B cell (primary cell): ENCODE results near the gene CD81. TPM values are rescaled to one million over a fixed set of nuclear protein-coding genes. Genes with fewer than 3 reads are reported as not detected.

Source experiments
- ATAC-seq: fragments of 200-7000 bp; cut with Tn5 transposase; one replicate; pipeline ENCODE4 v1.10.0; 2021; ENCODE audit warnings: low read depth, mild to moderate bottlenecking, moderate number of reproducible peaks, moderate library complexity
- CTCF ChIA-PET: fragments of 350-600 bp; sonication (Branson Sonifier 250); formaldehyde crosslinking; loops from one replicate; lab custom pipeline; 2021; ENCODE audit warnings: antibody characterized with exemption, inconsistent platforms; lab: Charles Lee
- POLR2A ChIA-PET: fragments of 350-600 bp; sonication (Branson Sonifier 250); formaldehyde crosslinking; loops from one replicate; lab custom pipeline; 2021; ENCODE audit warnings: antibody characterized with exemption; lab: Charles Lee
- DNase-seq: peaks from one replicate; pipeline ENCODE4 v3.0.0; 2013
- H2AFZ ChIP-seq: 2 replicates; pipeline ENCODE4 v1.6.1; 2012; ENCODE audit warnings: mild to moderate bottlenecking, low read depth, low read length; ENCODE audit not compliant: insufficient read depth, poor library complexity, severe bottlenecking
- H3K27ac ChIP-seq, 2 donors: 1 replicate in 1 of 2; 2 replicates in 1 of 2; pipeline ENCODE4 v1.5.1; 2012 to 2013; ENCODE audit warnings: low read length in 2 of 2, mild to moderate bottlenecking in 2 of 2, moderate library complexity in 1 of 2
- H3K27me3 ChIP-seq, 4 experiments: fragments of 200-600 bp in 1 of 4; sonication (generic) in 1 of 4; replicated peaks in 1 of 4; 1 replicate in 2 of 4; 2 replicates in 2 of 4; pipeline versions ENCODE4 v1.6.1 to v1.7.0; 2013 to 2016; ENCODE audit warnings: low read length in 3 of 4, mild to moderate bottlenecking in 2 of 4, mixed read lengths in 1 of 4, moderate library complexity in 1 of 4; ENCODE audit not compliant: insufficient read depth in 4 of 4, control insufficient read depth in 3 of 4; ENCODE audit errors: control extremely low read depth in 1 of 4
- H3K36me3 ChIP-seq, 2 experiments: replicated peaks in 1 of 2; 1 replicate in 1 of 2; 2 replicates in 1 of 2; pipeline versions ENCODE4 v1.6.1 to v1.7.1; 2013; ENCODE audit warnings: low read length in 1 of 2; ENCODE audit not compliant: insufficient read depth in 2 of 2, control insufficient read depth in 1 of 2; ENCODE audit errors: control extremely low read depth in 1 of 2, extremely low read depth in 1 of 2
- H3K4me1 ChIP-seq, 2 donors: fragments of 200-600 bp in 1 of 2; sonication (generic) in 1 of 2; 1 replicate in 1 of 2; 2 replicates in 1 of 2; pipeline versions ENCODE4 v1.5.1 to v1.6.1; 2013 to 2017; ENCODE audit warnings: low read length in 2 of 2; ENCODE audit not compliant: control insufficient read depth in 2 of 2, insufficient read depth in 2 of 2
- H3K4me2 ChIP-seq: replicated peaks from 2 replicates; pipeline ENCODE3; 2012; ENCODE audit warnings: mild to moderate bottlenecking, low read depth, low read length; ENCODE audit not compliant: poor library complexity, severe bottlenecking
- H3K4me3 ChIP-seq, 5 experiments: fragments of 200-600 bp in 1 of 5; sonication (generic) in 1 of 5; 1 replicate in 3 of 5; 2 replicates in 2 of 5; pipeline versions ENCODE4 v1.5.1 to v1.7.0; 2011 to 2016; ENCODE audit warnings: low read length in 4 of 5, mild to moderate bottlenecking in 4 of 5, low read depth in 2 of 5, control low read depth in 1 of 5, moderate library complexity in 1 of 5; ENCODE audit not compliant: insufficient read depth in 1 of 5; ENCODE audit errors: control extremely low read depth in 1 of 5, extremely low read depth in 1 of 5
- H3K79me2 ChIP-seq: fragments of 200-600 bp; sonication (generic); one replicate; pipeline ENCODE4 v1.6.0; 2016; ENCODE audit warnings: low read length; ENCODE audit not compliant: control insufficient read depth, insufficient read depth
- H3K9ac ChIP-seq: fragments of 200-600 bp; sonication (generic); 2 replicates; pipeline ENCODE4 v1.6.1; 2017; ENCODE audit warnings: mild to moderate bottlenecking, low read length, moderate library complexity
- H3K9me3 ChIP-seq, 3 donors: one replicate each; pipeline versions ENCODE4 v1.6.1 to v1.7.1; 2013; ENCODE audit warnings: low read length in 2 of 3; ENCODE audit not compliant: control insufficient read depth in 2 of 3, insufficient read depth in 1 of 3; ENCODE audit errors: control extremely low read depth in 1 of 3
- H4K20me1 ChIP-seq: 2 replicates; pipeline ENCODE4 v1.6.0; 2012; ENCODE audit warnings: mild to moderate bottlenecking, low read length; ENCODE audit not compliant: insufficient read depth, control insufficient read depth, poor library complexity, severe bottlenecking
- H3K27ac Mint-ChIP-seq: one replicate; pipeline ENCODE4 v1.8.0; 2021; ENCODE audit warnings: mixed read lengths
- H3K27me3 Mint-ChIP-seq: one replicate; pipeline ENCODE4 v1.8.0; 2021; ENCODE audit warnings: mixed read lengths
- H3K4me1 Mint-ChIP-seq: one replicate; pipeline ENCODE4 v1.8.0; 2021; ENCODE audit warnings: mixed read lengths
- H3K4me3 Mint-ChIP-seq: one replicate; pipeline ENCODE4 v1.8.0; 2021; ENCODE audit warnings: mixed read lengths
- H3K9me3 Mint-ChIP-seq: one replicate; pipeline ENCODE4 v1.8.0; 2022; ENCODE audit warnings: mixed read lengths; ENCODE audit not compliant: insufficient read depth
- CTCF ChIP-seq: fragments of 200-600 bp; IDR thresholded peaks from one replicate; pipeline ENCODE4 v1.8.0; 2022; ENCODE audit warnings: antibody characterized with exemption, mild to moderate bottlenecking
- EZH2 ChIP-seq: IDR thresholded peaks from 2 replicates; pipeline ENCODE4 v1.6.1; 2012; ENCODE audit warnings: borderline replicate concordance, low read depth, mild to moderate bottlenecking, moderate library complexity, low read length; ENCODE audit not compliant: insufficient read depth, poor library complexity, severe bottlenecking
- WGBS: methylation state at CpG from one replicate; pipeline ENCODE4 v1.1.5; 2013; ENCODE audit warnings: missing lambda C conversion rate; ENCODE audit not compliant: insufficient coverage; 5-methylcytosine and 5-hydroxymethylcytosine counted together
- intact Hi-C: fragments of 100-400 bp; cut with micrococcal nuclease; formaldehyde crosslinking; loops from one replicate; pipeline ENCODE4 v1.10.0; 2022
- polyA plus RNA-seq: library from polyadenylated mRNA; depleted of rRNA; stranded (reverse); fragments of >200 nt; gene quantifications from 2 replicates; pipeline ENCODE4 v1.2.3, GENCODE V29; 2012
- total RNA-seq, 2 donors: library from RNA; stranded (reverse); fragments of 120-200 nt in 1 of 2; gene quantifications; 1 replicate in 1 of 2; 2 replicates in 1 of 2; pipeline versions ENCODE4 v1.2.3 to v1.2.4, GENCODE V29; 2013 to 2022

The CD81 gene
- total and polyA plus RNA-seq, 2 donors (not counting 1 experiment from before 2014, with no cell fraction given) = 253 to 361 TPM

GRCh38 chr11:2379466-2380174, 2.5 kb downstream of the CD81 start:
- CTCF ChIA-PET = interaction anchor here (0.6 kb wide), 1 partner anchor 75 kb away, joined by 3 read pairs; no protein-coding TSS in a partner anchor
- intact Hi-C loops = loop anchor here (5.0 kb wide), 1 partner anchor 508 kb away; the partner anchor contains the start of gene CDKN1C
- H3K9me3 Mint-ChIP-seq = no peaks in the 10 kb centered on the region
- H3K9me3 ChIP-seq = peaks cover 0 to 12% (median 0%) of the 10 kb centered on the region in 3 donors
- peaks cover 63 to 71% of the 10 kb centered on the region in 2 donors for H3K4me1 ChIP-seq
- no peaks in the 10 kb centered on the region for H3K27me3 ChIP-seq
- H3K79me2 ChIP-seq = peaks cover 67% of the 10 kb centered on the region
- no peak for TF ChIP-seq CTCF
- no peak for TF ChIP-seq EZH2
- H3K4me3 ChIP-seq = peak overlapping the region in 1 of 5 experiments; percentile 17
- no peaks in the 10 kb centered on the region for H3K27me3 Mint-ChIP-seq
- POLR2A ChIA-PET = interaction anchor here (1.2 kb wide), 1 partner anchor 11 kb away, joined by 3 read pairs; no protein-coding TSS in a partner anchor
- peaks cover 0 to 17% of the 10 kb centered on the region in 2 experiments for H3K36me3 ChIP-seq
- WGBS = 54% methylated on average over 9 of the region's 11 CpGs
- peak overlapping the region; percentile 80 for H3K4me3 Mint-ChIP-seq
- H4K20me1 ChIP-seq = peaks cover 78% of the 10 kb centered on the region
- peak overlapping the region; percentile 94 for H3K27ac Mint-ChIP-seq
- peak overlapping the region; percentile 13 for H3K9ac ChIP-seq
- peak overlapping the region; percentile 100 for H3K4me2 ChIP-seq
- ATAC-seq (no peak), DNase-seq (peak; percentile 19)
- no peak overlapping the region for H2AFZ ChIP-seq
- peaks cover 63% of the 10 kb centered on the region for H3K4me1 Mint-ChIP-seq
- peak overlapping the region; percentile 27 to 86 for H3K27ac ChIP-seq

- Histone ChIP-seq H3K4me3 (no peak overlapping the region), H3K4me2 (peak overlapping the region; percentile 100), H3K9ac (no peak overlapping the region), H2AFZ (no peak overlapping the region), H3K9me3 (peaks cover 0 to 12% (median 0%) of the 10 kb centered on the region in 3 donors), H3K27me3 (no peaks in the 10 kb centered on the region), H3K36me3 (peaks cover 0 to 17% of the 10 kb centered on the region in 2 experiments), H4K20me1 (peaks cover 85% of the 10 kb centered on the region), H3K79me2 (peaks cover 67% of the 10 kb centered on the region), H3K27ac (peak overlapping the region; percentile 11 to 86), H3K4me1 (peaks cover 66 to 79% of the 10 kb centered on the region in 2 donors)
- ATAC-seq (no peak), DNase-seq (no peak)
- no peaks in the 10 kb centered on the region for H3K27me3 Mint-ChIP-seq
- H3K27ac Mint-ChIP-seq = peak overlapping the region; percentile 94
- peaks cover 70% of the 10 kb centered on the region for H3K4me1 Mint-ChIP-seq
- POLR2A ChIA-PET = no interaction called here
- CTCF ChIA-PET = interaction anchor here (1.1 kb wide), 1 partner anchor 20 kb away, joined by 3 read pairs; the partner anchor contains the start of gene TSSC4
- no peaks in the 10 kb centered on the region for H3K9me3 Mint-ChIP-seq
- peak overlapping the region; percentile 80 for H3K4me3 Mint-ChIP-seq
- 84% methylated on average over 9 of the region's 13 CpGs for WGBS
- intact Hi-C loops = loop anchor here (5.0 kb wide), 1 partner anchor 507 kb away; the partner anchor contains the start of gene CDKN1C
- no peak for TF ChIP-seq CTCF
- no peak for TF ChIP-seq EZH2
Observed at GRCh38 chr11:2380396-2380795, 3.3 kb downstream of the CD81 start.
